CD4-positive, alpha-beta T cell (primary cell): ENCODE measurements around the gene MEF2B. TPM values are rescaled to one million over a fixed set of nuclear protein-coding genes. Genes with fewer than 3 reads are reported as not detected.
"Not testable (repeated sequence)": the region's sequence is repeated elsewhere in the genome, so short reads cannot be mapped to it uniquely, and the experiment has no call there.

Source experiments
- ATAC-seq: fragments of 200-7000 bp; cut with Tn5 transposase; one replicate; pipeline ENCODE4 v1.10.0; 2022; ENCODE audit warnings: mild to moderate bottlenecking; ENCODE audit not compliant: poor library complexity
- CTCF ChIA-PET: fragments of 350-600 bp; sonication (Branson Sonifier 250); formaldehyde crosslinking; loops from one replicate; lab custom pipeline; 2021; ENCODE audit warnings: antibody characterized with exemption, inconsistent platforms; lab: Charles Lee
- POLR2A ChIA-PET: fragments of 350-600 bp; sonication (Branson Sonifier 250); formaldehyde crosslinking; loops from one replicate; lab custom pipeline; 2021; ENCODE audit warnings: antibody characterized with exemption, inconsistent platforms; lab: Charles Lee
- DNase-seq, 14 experiments: peaks; one replicate each; pipeline ENCODE4 v3.0.0-alpha.2; 2013 to 2020; ENCODE audit warnings: mixed read lengths in 2 of 14
- H3K27ac ChIP-seq, 2 donors: one replicate each; pipeline versions ENCODE4 v1.5.1 to v1.7.0; 2013; ENCODE audit warnings: low read length in 2 of 2, low read depth in 1 of 2, mild to moderate bottlenecking in 1 of 2
- H3K27me3 ChIP-seq, 2 experiments: 1 replicate in 1 of 2; 2 replicates in 1 of 2; pipeline versions ENCODE4 v1.6.1 to v1.7.0; 2013; ENCODE audit warnings: low read length in 2 of 2, control low read depth in 1 of 2, mild to moderate bottlenecking in 1 of 2, moderate library complexity in 1 of 2; ENCODE audit not compliant: insufficient read depth in 2 of 2, control insufficient read depth in 1 of 2
- H3K36me3 ChIP-seq: one replicate; pipeline ENCODE4 v1.6.1; 2013; ENCODE audit warnings: low read length, control low read depth; ENCODE audit not compliant: insufficient read depth
- H3K4me1 ChIP-seq: one replicate; pipeline ENCODE4 v1.6.1; 2013; ENCODE audit warnings: low read length, control low read depth; ENCODE audit not compliant: insufficient read depth
- H3K4me3 ChIP-seq: one replicate; pipeline ENCODE4 v1.5.1; 2013; ENCODE audit warnings: mild to moderate bottlenecking, low read length, moderate library complexity
- H3K9me3 ChIP-seq, 2 experiments: 1 replicate in 1 of 2; 2 replicates in 1 of 2; pipeline versions ENCODE4 v1.6.1 to v1.7.0; 2013; ENCODE audit warnings: low read length in 2 of 2, mild to moderate bottlenecking in 2 of 2, control low read depth in 1 of 2, moderate library complexity in 1 of 2; ENCODE audit not compliant: control insufficient read depth in 1 of 2, insufficient read depth in 1 of 2
- H3K27ac Mint-ChIP-seq: one replicate; pipeline ENCODE4 v1.8.0; 2020; ENCODE audit warnings: mixed read lengths
- H3K27me3 Mint-ChIP-seq: one replicate; pipeline ENCODE4 v1.8.0; 2021; ENCODE audit warnings: mixed read lengths
- H3K36me3 Mint-ChIP-seq: one replicate; pipeline ENCODE4 v1.8.0; 2021; ENCODE audit warnings: low read depth, mixed read lengths
- H3K4me1 Mint-ChIP-seq: one replicate; pipeline ENCODE4 v1.8.0; 2021; ENCODE audit warnings: low read depth, mixed read lengths
- H3K4me3 Mint-ChIP-seq: one replicate; pipeline ENCODE4 v1.8.0; 2020; ENCODE audit warnings: mild to moderate bottlenecking, mixed read lengths
- H3K9me3 Mint-ChIP-seq: one replicate; pipeline ENCODE4 v1.8.0; 2020; ENCODE audit warnings: mixed read lengths
- intact Hi-C, 2 experiments: fragments of 100-400 bp; cut with DNase I in 1 of 2; cut with micrococcal nuclease in 1 of 2; formaldehyde crosslinking; loops; one replicate each; pipeline versions ENCODE4 v1.15.1 to v1.9.0; 2023 to 2025; cut with DNase I, micrococcal nuclease
- total RNA-seq, 174 experiments: library from RNA in 2 of 174; stranded (reverse) in 2 of 174; gene quantifications; one replicate each; pipeline ENCODE4 v1.2.3 and lab custom pipeline; 2021 to 2026
- TF ChIP-seq, protein P1 (sequence below): fragments of 200-600 bp; IDR thresholded peaks from one replicate; pipeline ENCODE4 v1.8.0; 2022; ENCODE audit warnings: antibody characterized with exemption, mild to moderate bottlenecking

The MEF2B gene
- total RNA-seq, 2 experiments from 2014 or later: 1.9 to 3.0 TPM

DNA sequence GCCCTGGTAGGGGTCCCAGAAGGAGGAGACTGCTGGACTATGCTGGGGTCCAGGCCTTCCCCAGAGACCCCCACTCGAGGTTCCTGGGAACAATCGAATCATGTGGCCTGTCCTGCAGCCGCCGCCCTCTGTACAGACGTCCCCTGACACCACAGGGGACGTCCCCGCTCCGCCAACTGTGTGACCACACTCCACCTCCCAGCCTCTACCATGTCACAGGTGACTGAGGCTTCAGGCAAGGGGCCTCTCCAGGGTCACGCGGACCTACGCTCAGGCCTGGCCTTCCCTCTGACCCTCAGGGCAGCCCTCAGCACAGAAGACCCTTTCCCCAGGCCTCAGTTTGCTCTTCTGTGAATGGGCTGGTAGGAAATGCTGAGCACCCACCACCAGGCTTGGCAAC lies 18.6 kb downstream of the MEF2B start:
- H3K27me3 ChIP-seq: no peaks in the 10 kb centered on the region
- ChIA-PET POLR2A (no interaction called here), CTCF (no interaction called here)
- TF ChIP-seq, protein P1, sequence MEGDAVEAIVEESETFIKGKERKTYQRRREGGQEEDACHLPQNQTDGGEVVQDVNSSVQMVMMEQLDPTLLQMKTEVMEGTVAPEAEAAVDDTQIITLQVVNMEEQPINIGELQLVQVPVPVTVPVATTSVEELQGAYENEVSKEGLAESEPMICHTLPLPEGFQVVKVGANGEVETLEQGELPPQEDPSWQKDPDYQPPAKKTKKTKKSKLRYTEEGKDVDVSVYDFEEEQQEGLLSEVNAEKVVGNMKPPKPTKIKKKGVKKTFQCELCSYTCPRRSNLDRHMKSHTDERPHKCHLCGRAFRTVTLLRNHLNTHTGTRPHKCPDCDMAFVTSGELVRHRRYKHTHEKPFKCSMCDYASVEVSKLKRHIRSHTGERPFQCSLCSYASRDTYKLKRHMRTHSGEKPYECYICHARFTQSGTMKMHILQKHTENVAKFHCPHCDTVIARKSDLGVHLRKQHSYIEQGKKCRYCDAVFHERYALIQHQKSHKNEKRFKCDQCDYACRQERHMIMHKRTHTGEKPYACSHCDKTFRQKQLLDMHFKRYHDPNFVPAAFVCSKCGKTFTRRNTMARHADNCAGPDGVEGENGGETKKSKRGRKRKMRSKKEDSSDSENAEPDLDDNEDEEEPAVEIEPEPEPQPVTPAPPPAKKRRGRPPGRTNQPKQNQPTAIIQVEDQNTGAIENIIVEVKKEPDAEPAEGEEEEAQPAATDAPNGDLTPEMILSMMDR: no peak
- ATAC-seq: no peak
- intact Hi-C loops: no loop called here
- no peaks in the 10 kb centered on the region for H3K27me3 Mint-ChIP-seq
- no peaks in the 10 kb centered on the region for H3K9me3 ChIP-seq
- peaks cover 32% of the 10 kb centered on the region for H3K36me3 Mint-ChIP-seq
- H3K4me1 ChIP-seq: no peaks in the 10 kb centered on the region
- peaks cover 27% of the 10 kb centered on the region for H3K36me3 ChIP-seq
- no peak overlapping the region for H3K27ac Mint-ChIP-seq
- H3K27ac ChIP-seq: no peak overlapping the region
- H3K4me3 Mint-ChIP-seq: no peak overlapping the region
- no peaks in the 10 kb centered on the region for H3K4me1 Mint-ChIP-seq
- no peak for DNase-seq
- H3K4me3 ChIP-seq: no peak overlapping the region
- H3K9me3 Mint-ChIP-seq: no peaks in the 10 kb centered on the region

DNA sequence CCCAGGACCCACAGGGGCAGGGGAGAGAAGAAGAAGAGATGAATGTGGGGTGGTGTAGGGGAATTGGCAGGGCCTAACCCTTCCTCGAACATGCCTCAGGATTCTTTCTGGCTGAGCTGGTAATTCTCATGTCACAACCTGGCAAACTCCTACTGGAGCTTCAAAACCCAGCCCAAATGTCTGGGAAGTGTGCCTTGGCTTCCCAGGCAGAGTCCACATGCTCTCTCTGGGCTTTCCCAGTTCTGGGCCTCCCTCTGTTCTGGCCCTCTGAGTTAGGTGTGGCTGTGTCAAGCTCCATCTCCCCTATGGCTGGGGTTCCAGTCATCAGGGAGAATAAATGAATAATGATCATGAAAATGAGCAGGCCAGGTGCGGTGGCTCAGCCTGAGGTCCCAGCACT lies 20.6 kb downstream of the MEF2B start:
- ChIA-PET CTCF (no interaction called here), POLR2A (no interaction called here)
- no peak for DNase-seq
- intact Hi-C loops: no loop called here
- TF ChIP-seq, protein P1: no peak
- no peaks in the 10 kb centered on the region for H3K4me1 Mint-ChIP-seq
- H3K27ac Mint-ChIP-seq: no peak overlapping the region
- no peaks in the 10 kb centered on the region for H3K9me3 Mint-ChIP-seq
- H3K9me3 ChIP-seq: no peaks in the 10 kb centered on the region
- H3K36me3 ChIP-seq: peaks cover 22% of the 10 kb centered on the region
- H3K4me3 ChIP-seq: no peak overlapping the region
- no peak for ATAC-seq
- no peak overlapping the region for H3K27ac ChIP-seq
- H3K36me3 Mint-ChIP-seq: peaks cover 20% of the 10 kb centered on the region
- no peaks in the 10 kb centered on the region for H3K27me3 ChIP-seq
- H3K4me1 ChIP-seq: peaks cover 8% of the 10 kb centered on the region
- no peak overlapping the region for H3K4me3 Mint-ChIP-seq
- no peaks in the 10 kb centered on the region for H3K27me3 Mint-ChIP-seq

DNA sequence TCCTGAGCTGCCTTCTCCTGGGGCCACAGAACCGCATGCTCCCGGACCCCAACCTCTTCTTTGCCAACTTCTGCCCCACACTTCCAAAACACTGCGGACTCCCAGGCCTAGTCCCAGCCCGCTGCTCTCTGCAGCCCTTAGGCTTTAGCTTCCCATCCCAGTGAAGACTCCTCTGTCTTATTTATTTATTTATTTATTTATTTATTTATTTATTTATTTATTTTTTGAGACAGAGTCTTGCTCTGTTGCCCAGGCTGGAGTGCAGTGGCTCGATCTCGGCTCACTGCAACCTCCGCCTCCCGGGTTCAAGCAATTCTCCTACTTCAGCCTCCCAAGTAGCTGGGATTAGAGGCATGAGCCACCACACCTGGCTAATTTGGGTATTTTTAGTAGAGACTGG lies 21.6 kb downstream of the MEF2B start:
- DNase-seq, intact Hi-C loops, CTCF ChIA-PET, H3K9me3 ChIP-seq, POLR2A ChIA-PET, H3K4me1 ChIP-seq, H3K4me3 ChIP-seq, ATAC-seq, H3K4me3 Mint-ChIP-seq, H3K27me3 Mint-ChIP-seq, H3K27me3 ChIP-seq, H3K27ac Mint-ChIP-seq, H3K4me1 Mint-ChIP-seq, H3K27ac ChIP-seq, H3K9me3 Mint-ChIP-seq: not testable (repeated sequence)
- H3K36me3 Mint-ChIP-seq: peaks cover 20% of the 10 kb centered on the region
- H3K36me3 ChIP-seq: peaks cover 22% of the 10 kb centered on the region

DNA sequence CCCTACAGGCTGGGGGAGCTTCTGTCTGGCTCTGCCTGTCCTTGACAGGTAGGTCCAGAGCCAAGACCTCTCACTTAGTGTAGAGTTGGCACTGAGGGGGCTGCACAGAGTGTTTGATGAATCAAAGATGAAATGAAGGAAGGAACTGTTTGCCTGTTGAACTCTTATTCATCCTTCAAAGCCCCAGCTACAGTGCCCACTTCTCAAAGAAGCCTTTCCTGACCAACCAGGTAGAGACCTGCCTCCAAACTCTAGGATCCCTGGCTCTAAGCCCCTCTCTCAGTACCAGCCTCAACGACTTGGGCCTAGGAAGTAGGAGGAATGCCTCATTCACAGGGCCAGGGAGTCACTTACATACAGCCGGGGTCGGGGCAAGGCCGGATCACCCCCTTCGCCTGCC lies 22.7 kb downstream of the MEF2B start:
- Histone ChIP-seq H3K9me3 (no peaks in the 10 kb centered on the region), H3K27ac (no peak overlapping the region), H3K4me3 (no peak overlapping the region), H3K36me3 (peaks cover 22% of the 10 kb centered on the region), H3K27me3 (no peaks in the 10 kb centered on the region), H3K4me1 (peaks cover 8% of the 10 kb centered on the region)
- H3K27ac Mint-ChIP-seq: no peak overlapping the region
- no peaks in the 10 kb centered on the region for H3K9me3 Mint-ChIP-seq
- no peak overlapping the region for H3K4me3 Mint-ChIP-seq
- no peaks in the 10 kb centered on the region for H3K27me3 Mint-ChIP-seq
- no peaks in the 10 kb centered on the region for H3K4me1 Mint-ChIP-seq
- ChIA-PET CTCF (interaction anchor here (0.8 kb wide), 1 partner anchor 28 kb away, joined by 4 read pairs; no protein-coding TSS in a partner anchor), POLR2A (no interaction called here)
- H3K36me3 Mint-ChIP-seq: peaks cover 20% of the 10 kb centered on the region
- DNase-seq (no peak), ATAC-seq (no peak)
- TF ChIP-seq, protein P1: no peak
- intact Hi-C loops: loop anchor here (2.0 kb wide), 2 partner anchors 27 to 343 kb away; no protein-coding TSS in a partner anchor
